ENCODE data around the gene KRTAP1-5.

- TF ChIP-seq RAD21 (IDR thresholded peaks at IDR 0.05) (no peak), CTCF (IDR thresholded peaks at IDR 0.05; ENCODE audit: low read depth, low read length, missing input control) (no peak), YY1 (IDR thresholded peaks at IDR 0.05) (no peak), JUND (IDR thresholded peaks at IDR 0.05) (no peak), MAX (IDR thresholded peaks at IDR 0.05) (no peak), SP1 (IDR thresholded peaks at IDR 0.05) (no peak), HNF4A (conservative IDR thresholded peaks at IDR 0.05) (no peak), REST (IDR thresholded peaks at IDR 0.05) (no peak), TAF1 (conservative IDR thresholded peaks at IDR 0.05) (no peak), EGR1 (IDR thresholded peaks at IDR 0.05; ENCODE audit: low read depth in 2 of 2) (no peak), FOXA1 (IDR thresholded peaks at IDR 0.05) (no peak), ZBTB33 (IDR thresholded peaks at IDR 0.05) (no peak), GABPA (IDR thresholded peaks at IDR 0.05 in 1 of 2, conservative IDR thresholded peaks at IDR 0.05 in 1 of 2) (no peak)
These were observed 22.6 kb downstream of the KRTAP1-5 start for GRCh38 chr17:41004397-41004796.

All from liver (tissue), 3 donors.